Activated B cell treated with CpG ODN at 0.5 μM for 24 hours (primary cell): ENCODE results near the gene BABAM2. TPM values are rescaled to one million over a fixed set of nuclear protein-coding genes. Genes with fewer than 3 reads are reported as not detected.

ENCODE experiments used
- ATAC-seq: fragments of 200-7000 bp; cut with Tn5 transposase; one replicate; pipeline ENCODE4 v1.10.0; 2021; ENCODE audit warnings: low read depth, mild to moderate bottlenecking, moderate library complexity
- CTCF ChIA-PET: fragments of 350-600 bp; sonication (Branson Sonifier 250); formaldehyde crosslinking; loops from one replicate; lab custom pipeline; 2021; ENCODE audit warnings: antibody characterized with exemption; lab: Charles Lee
- POLR2A ChIA-PET: fragments of 350-600 bp; sonication (Branson Sonifier 250); formaldehyde crosslinking; loops from one replicate; lab custom pipeline; 2021; ENCODE audit warnings: antibody characterized with exemption; lab: Charles Lee
- DNase-seq: peaks from one replicate; pipeline ENCODE4 v3.0.0; 2022
- H3K27ac Mint-ChIP-seq: one replicate; pipeline ENCODE4 v1.8.0; 2020; ENCODE audit warnings: mixed read lengths
- H3K27me3 Mint-ChIP-seq: one replicate; pipeline ENCODE4 v1.8.0; 2021; ENCODE audit warnings: mixed read lengths
- H3K36me3 Mint-ChIP-seq: one replicate; pipeline ENCODE4 v1.8.0; 2021; ENCODE audit warnings: low read depth, mixed read lengths
- H3K4me1 Mint-ChIP-seq: one replicate; pipeline ENCODE4 v1.8.0; 2021; ENCODE audit warnings: mixed read lengths
- H3K4me3 Mint-ChIP-seq: one replicate; pipeline ENCODE4 v1.8.0; 2020; ENCODE audit warnings: mild to moderate bottlenecking, mixed read lengths
- H3K9me3 Mint-ChIP-seq: one replicate; pipeline ENCODE4 v1.8.0; 2020; ENCODE audit warnings: mixed read lengths
- CTCF ChIP-seq: fragments of 200-600 bp; IDR thresholded peaks from one replicate; pipeline ENCODE4 v1.8.0; 2022; ENCODE audit warnings: antibody characterized with exemption, mild to moderate bottlenecking
- intact Hi-C: fragments of 100-400 bp; cut with micrococcal nuclease; formaldehyde crosslinking; loops from one replicate; pipeline ENCODE4 v1.15.1; 2024
- total RNA-seq: library from RNA; stranded (reverse); gene quantifications from 2 replicates; pipeline ENCODE4 v1.2.3, GENCODE V29; 2022

The BABAM2 gene
- total RNA-seq, 1 donor from 2014 or later, result 55.6 TPM

GRCh38 chr2:28193630-28194403, 303.3 kb downstream of the BABAM2 start:
- H3K9me3 Mint-ChIP-seq, result no peaks in the 10 kb centered on the region
- ATAC-seq (no peak), DNase-seq (no peak)
- no peak for TF ChIP-seq CTCF
- ChIA-PET CTCF (no interaction called here), POLR2A (no interaction called here)
- peaks cover 9% of the 10 kb centered on the region for H3K36me3 Mint-ChIP-seq
- H3K27me3 Mint-ChIP-seq, result no peaks in the 10 kb centered on the region
- H3K27ac Mint-ChIP-seq, result no peak overlapping the region
- H3K4me3 Mint-ChIP-seq, result no peak overlapping the region
- intact Hi-C loops, result no loop called here
- H3K4me1 Mint-ChIP-seq, result no peaks in the 10 kb centered on the region

GRCh38 chr2:28199995-28200679, 309.6 kb downstream of the BABAM2 start:
- ChIA-PET POLR2A (no interaction called here), CTCF (no interaction called here)
- ATAC-seq (no peak), DNase-seq (no peak)
- Mint-ChIP-seq H3K4me3 (no peak overlapping the region), H3K9me3 (no peaks in the 10 kb centered on the region), H3K36me3 (peaks cover 28% of the 10 kb centered on the region), H3K4me1 (no peaks in the 10 kb centered on the region), H3K27ac (no peak overlapping the region), H3K27me3 (no peaks in the 10 kb centered on the region)
- no peak for TF ChIP-seq CTCF
- intact Hi-C loops, result no loop called here

- ATAC-seq (no peak), DNase-seq (no peak)
- Mint-ChIP-seq H3K27ac (no peak overlapping the region), H3K27me3 (no peaks in the 10 kb centered on the region), H3K9me3 (no peaks in the 10 kb centered on the region), H3K36me3 (peaks cover 28% of the 10 kb centered on the region), H3K4me1 (no peaks in the 10 kb centered on the region), H3K4me3 (no peak overlapping the region)
- POLR2A ChIA-PET, result no interaction called here
- intact Hi-C loops, result no loop called here
- CTCF ChIA-PET, result no interaction called here
- TF ChIP-seq CTCF, result no peak
These were observed 311.2 kb downstream of the BABAM2 start for GRCh38 chr2:28201671-28202180.

GRCh38 chr2:28202719-28203118, 312.2 kb downstream of the BABAM2 start:
- ATAC-seq (no peak), DNase-seq (no peak)
- TF ChIP-seq CTCF, result no peak
- intact Hi-C loops, result no loop called here
- H3K9me3 Mint-ChIP-seq, result no peaks in the 10 kb centered on the region
- H3K4me3 Mint-ChIP-seq, result no peak overlapping the region
- no peak overlapping the region for H3K27ac Mint-ChIP-seq
- POLR2A ChIA-PET, result no interaction called here
- H3K27me3 Mint-ChIP-seq, result no peaks in the 10 kb centered on the region
- H3K4me1 Mint-ChIP-seq, result no peaks in the 10 kb centered on the region
- H3K36me3 Mint-ChIP-seq, result peaks cover 24% of the 10 kb centered on the region
- CTCF ChIA-PET, result no interaction called here

- H3K9me3 Mint-ChIP-seq, result no peaks in the 10 kb centered on the region
- no peak overlapping the region for H3K27ac Mint-ChIP-seq
- H3K36me3 Mint-ChIP-seq, result peaks cover 13% of the 10 kb centered on the region
- POLR2A ChIA-PET, result no interaction called here
- no peak for TF ChIP-seq CTCF
- ATAC-seq (no peak), DNase-seq (no peak)
- CTCF ChIA-PET, result no interaction called here
- no peaks in the 10 kb centered on the region for H3K4me1 Mint-ChIP-seq
- intact Hi-C loops, result no loop called here
- no peak overlapping the region for H3K4me3 Mint-ChIP-seq
- no peaks in the 10 kb centered on the region for H3K27me3 Mint-ChIP-seq
These were observed 316.2 kb downstream of the BABAM2 start for GRCh38 chr2:28206762-28207161.
